Mammary epithelial cell (primary cell): ENCODE results near the gene OR8S1.
"Not testable (repeated sequence)": the region's sequence is repeated elsewhere in the genome, so short reads cannot be mapped to it uniquely, and the experiment has no call there.

Experiments used
- EZH2 ChIP-seq: IDR thresholded peaks from 2 replicates; pipeline ENCODE4 v1.6.1; 2012; ENCODE audit warnings: low read length, inconsistent platforms, borderline replicate concordance
- TF ChIP-seq, protein P1 (sequence below), 2 donors: IDR thresholded peaks in 1 of 2; conservative IDR thresholded peaks in 1 of 2; 2 replicates each; pipeline ENCODE4 v1.5.1; 2011 to 2012; ENCODE audit warnings: inconsistent platforms in 2 of 2, low read length in 2 of 2, mild to moderate bottlenecking in 2 of 2, control low read depth in 1 of 2, low read depth in 1 of 2; ENCODE audit not compliant: insufficient read depth in 1 of 2; ENCODE audit errors: extremely low read depth in 1 of 2

DNA sequence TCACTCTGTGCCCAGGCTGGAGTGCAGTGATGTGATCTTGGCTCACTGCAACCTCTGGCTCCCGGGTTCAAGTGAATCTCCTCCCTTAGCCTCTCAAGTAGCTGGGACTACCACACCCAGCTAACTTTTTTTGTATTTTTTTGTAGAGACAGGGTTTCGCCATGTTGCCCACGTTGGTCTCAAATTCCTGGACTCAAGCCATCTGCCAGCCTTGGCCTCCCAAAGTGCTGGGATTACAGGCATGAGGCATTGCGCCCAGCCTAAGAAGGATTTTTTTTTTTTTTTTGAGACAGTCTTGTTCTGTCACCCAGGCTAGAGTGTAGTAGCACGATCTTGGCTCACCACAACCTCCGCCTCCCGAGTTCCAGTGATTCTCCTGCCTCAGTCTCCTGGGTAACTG is 36.0 kb upstream of the OR8S1 start:
- not testable (repeated sequence) for TF ChIP-seq EZH2
- TF ChIP-seq, protein P1, sequence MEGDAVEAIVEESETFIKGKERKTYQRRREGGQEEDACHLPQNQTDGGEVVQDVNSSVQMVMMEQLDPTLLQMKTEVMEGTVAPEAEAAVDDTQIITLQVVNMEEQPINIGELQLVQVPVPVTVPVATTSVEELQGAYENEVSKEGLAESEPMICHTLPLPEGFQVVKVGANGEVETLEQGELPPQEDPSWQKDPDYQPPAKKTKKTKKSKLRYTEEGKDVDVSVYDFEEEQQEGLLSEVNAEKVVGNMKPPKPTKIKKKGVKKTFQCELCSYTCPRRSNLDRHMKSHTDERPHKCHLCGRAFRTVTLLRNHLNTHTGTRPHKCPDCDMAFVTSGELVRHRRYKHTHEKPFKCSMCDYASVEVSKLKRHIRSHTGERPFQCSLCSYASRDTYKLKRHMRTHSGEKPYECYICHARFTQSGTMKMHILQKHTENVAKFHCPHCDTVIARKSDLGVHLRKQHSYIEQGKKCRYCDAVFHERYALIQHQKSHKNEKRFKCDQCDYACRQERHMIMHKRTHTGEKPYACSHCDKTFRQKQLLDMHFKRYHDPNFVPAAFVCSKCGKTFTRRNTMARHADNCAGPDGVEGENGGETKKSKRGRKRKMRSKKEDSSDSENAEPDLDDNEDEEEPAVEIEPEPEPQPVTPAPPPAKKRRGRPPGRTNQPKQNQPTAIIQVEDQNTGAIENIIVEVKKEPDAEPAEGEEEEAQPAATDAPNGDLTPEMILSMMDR (conservative IDR thresholded peaks at IDR 0.05 in 1 of 2, IDR thresholded peaks at IDR 0.05 in 1 of 2; ENCODE audit: extremely low read depth in 1 of 2, insufficient read depth in 1 of 2, low read depth in 1 of 2, low read length in 2 of 2): not testable (repeated sequence)
